ENCODE results near the gene CBX8. TPM values are rescaled to one million over a fixed set of nuclear protein-coding genes. Genes with fewer than 3 reads are reported as not detected.

Gene CBX8
- total RNA-seq (6.2 TPM), polyA plus RNA-seq (ENCODE audit: insufficient read depth, low read depth, low replicate concordance) (3.5 TPM)
- long read RNA-seq, donor 1, transcript CBX8-201 (5 exons, 3,791 nt), result major isoform, 6 of 6 reads
- long read RNA-seq, donor 1, partial matches to known transcripts, result 0 of 6 reads
- long read RNA-seq, donor 1, other reads (novel, unspliced or antisense), result 0 of 6 reads
- long read RNA-seq, donor 2, transcript CBX8-201 (5 exons, 3,791 nt), result major isoform, 8 of 8 reads
- long read RNA-seq, donor 2, partial matches to known transcripts, result 0 of 8 reads
- long read RNA-seq, donor 2, other reads (novel, unspliced or antisense), result 0 of 8 reads
- long read RNA-seq, donor 3, transcript CBX8-201 (5 exons, 3,791 nt), result major isoform, 7 of 7 reads
- long read RNA-seq, donor 3, partial matches to known transcripts, result 0 of 7 reads
- long read RNA-seq, donor 3, other reads (novel, unspliced or antisense), result 0 of 7 reads
- long read RNA-seq, donor 4, partial matches to known transcripts, result 0 of 3 reads
- long read RNA-seq, donor 4, other reads (novel, unspliced or antisense), result 0 of 3 reads
- long read RNA-seq, donor 5, result 0 reads
- long read RNA-seq, donor 6, transcript CBX8-201 (5 exons, 3,791 nt), result major isoform, 6 of 6 reads
- long read RNA-seq, donor 6, partial matches to known transcripts, result 0 of 6 reads
- long read RNA-seq, donor 6, other reads (novel, unspliced or antisense), result 0 of 6 reads
- long read RNA-seq, donor 7, transcript CBX8-201 (5 exons, 3,791 nt), result major isoform, 6 of 7 reads
- long read RNA-seq, donor 7, partial matches to known transcripts, result 0 of 7 reads
- long read RNA-seq, donor 7, other reads (novel, unspliced or antisense), result 1 of 7 reads
- long read RNA-seq, donor 8, transcript CBX8-201 (5 exons, 3,791 nt), result major isoform, 6 of 6 reads
- long read RNA-seq, donor 8, partial matches to known transcripts, result 0 of 6 reads
- long read RNA-seq, donor 8, other reads (novel, unspliced or antisense), result 0 of 6 reads
- long read RNA-seq, donor 9, partial matches to known transcripts, result 0 of 2 reads
- long read RNA-seq, donor 9, other reads (novel, unspliced or antisense), result 0 of 2 reads
- long read RNA-seq, donor 10, transcript CBX8-201 (5 exons, 3,791 nt), result major isoform, 5 of 5 reads
- long read RNA-seq, donor 10, partial matches to known transcripts, result 0 of 5 reads
- long read RNA-seq, donor 10, other reads (novel, unspliced or antisense), result 0 of 5 reads

DNA sequence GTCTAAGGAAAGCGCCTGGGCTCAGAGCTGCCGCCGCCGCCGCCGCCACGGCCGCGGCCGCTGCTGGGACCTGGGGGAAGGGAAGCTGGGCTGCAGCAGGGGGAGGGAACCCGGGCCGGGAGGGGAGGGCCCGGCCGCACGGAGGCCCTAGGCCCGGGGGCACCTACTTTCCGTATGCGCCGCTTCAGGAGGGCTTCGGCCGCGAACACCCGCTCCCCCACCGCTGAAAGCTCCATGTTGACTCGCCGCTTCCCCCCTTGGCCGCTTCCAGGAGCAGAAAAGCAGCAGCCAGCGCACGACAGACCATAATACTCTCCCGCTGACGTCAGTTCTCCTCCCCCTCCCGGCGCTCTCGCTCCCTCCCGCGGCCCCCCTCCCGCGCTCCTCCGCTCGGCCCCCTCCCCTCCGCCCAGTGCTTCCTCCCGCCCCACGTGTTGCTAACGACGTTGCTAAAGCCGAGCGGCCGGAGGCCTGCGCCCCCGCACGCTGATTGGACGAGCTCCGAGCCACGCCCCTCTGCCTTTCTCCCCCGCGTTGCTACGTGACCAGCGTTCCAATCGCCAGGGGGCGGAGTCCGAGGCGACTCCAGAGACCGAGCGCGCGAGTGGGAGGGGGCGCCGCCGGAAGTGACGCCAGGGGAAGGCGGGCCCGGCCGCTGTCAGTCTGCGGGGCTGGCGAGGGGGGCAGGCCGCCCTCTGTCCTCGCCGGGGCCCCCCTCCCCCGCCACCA lies at the start of gene CBX8:
Gene CBX8, minus strand, starts transcription at position 315 of the 729 bp plus-strand sequence. Its CDS starts 79 bp downstream, at position 236.
- DNase-seq (peak; percentile 100), FAIRE-seq (peak; percentile 76)
- peak within 1 kb of the TSS in 2 of 3 donors; percentile 58 to 73 for H3K9ac ChIP-seq (ENCODE audit: low read length in 3 of 3)
- H3K4me1 ChIP-seq (ENCODE audit: control insufficient read depth in 2 of 3, insufficient read depth in 2 of 3, low read depth in 1 of 3, low read length in 3 of 3), result peaks cover 2 to 19% (median 7%) of the 10 kb centered on the region in 3 donors
- peak within 1 kb of the TSS; percentile 79 to 81 (median 80) for H3K4me3 ChIP-seq (ENCODE audit: low read length in 3 of 3)
- peaks cover 0 to 2% (median 0%) of the 10 kb centered on the region in 3 donors for H3K36me3 ChIP-seq (ENCODE audit: control insufficient read depth in 2 of 3, insufficient read depth in 3 of 3, low read length in 3 of 3)
- peak within 1 kb of the TSS; percentile 71 to 77 for H3K27ac ChIP-seq (ENCODE audit: low read depth in 2 of 2, low read length in 2 of 2)
- H3K9me3 ChIP-seq (ENCODE audit: control insufficient read depth in 2 of 3, insufficient read depth in 1 of 3, low read length in 3 of 3), result no peaks in the 10 kb centered on the region
- TF ChIP-seq, protein P1, sequence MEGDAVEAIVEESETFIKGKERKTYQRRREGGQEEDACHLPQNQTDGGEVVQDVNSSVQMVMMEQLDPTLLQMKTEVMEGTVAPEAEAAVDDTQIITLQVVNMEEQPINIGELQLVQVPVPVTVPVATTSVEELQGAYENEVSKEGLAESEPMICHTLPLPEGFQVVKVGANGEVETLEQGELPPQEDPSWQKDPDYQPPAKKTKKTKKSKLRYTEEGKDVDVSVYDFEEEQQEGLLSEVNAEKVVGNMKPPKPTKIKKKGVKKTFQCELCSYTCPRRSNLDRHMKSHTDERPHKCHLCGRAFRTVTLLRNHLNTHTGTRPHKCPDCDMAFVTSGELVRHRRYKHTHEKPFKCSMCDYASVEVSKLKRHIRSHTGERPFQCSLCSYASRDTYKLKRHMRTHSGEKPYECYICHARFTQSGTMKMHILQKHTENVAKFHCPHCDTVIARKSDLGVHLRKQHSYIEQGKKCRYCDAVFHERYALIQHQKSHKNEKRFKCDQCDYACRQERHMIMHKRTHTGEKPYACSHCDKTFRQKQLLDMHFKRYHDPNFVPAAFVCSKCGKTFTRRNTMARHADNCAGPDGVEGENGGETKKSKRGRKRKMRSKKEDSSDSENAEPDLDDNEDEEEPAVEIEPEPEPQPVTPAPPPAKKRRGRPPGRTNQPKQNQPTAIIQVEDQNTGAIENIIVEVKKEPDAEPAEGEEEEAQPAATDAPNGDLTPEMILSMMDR (IDR thresholded peaks at IDR 0.05; ENCODE audit: borderline replicate concordance, extremely low read depth, insufficient read depth), result no peak
- peaks cover 31% of the 10 kb centered on the region for H3K27me3 ChIP-seq (ENCODE audit: control insufficient read depth, insufficient read depth, low read length)
- intact Hi-C loops (cut with DNase I), result no loop called here

DNA sequence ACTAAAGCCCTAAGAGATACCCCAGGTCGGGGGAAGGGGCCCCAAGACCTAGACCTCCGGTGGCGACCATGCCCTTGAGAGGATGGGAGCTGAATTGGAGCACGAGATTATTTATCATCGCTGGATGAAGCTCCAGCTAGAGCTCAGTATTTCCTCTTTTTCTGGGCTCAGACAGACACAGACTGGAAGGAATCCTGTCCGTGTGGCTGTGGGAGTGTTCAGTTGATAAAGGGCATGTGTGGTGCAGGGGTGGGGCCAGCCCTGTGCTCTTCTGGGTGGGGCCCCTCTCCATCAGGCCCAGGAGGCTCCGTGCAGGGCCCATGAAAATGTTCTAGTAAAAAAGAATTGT lies 48.7 kb upstream of the CBX8 start:
- FAIRE-seq, result no peak

More for the DNA sequence above, 48.7 kb upstream of the CBX8 start:
- peak overlapping the region in 1 of 2 donors; percentile 48 for H3K27ac ChIP-seq (ENCODE audit: low read depth in 2 of 2, low read length in 2 of 2)
- peaks cover 6% of the 10 kb centered on the region for H3K27me3 ChIP-seq (ENCODE audit: control insufficient read depth, insufficient read depth, low read length)
- no peak for DNase-seq
- H3K4me1 ChIP-seq (ENCODE audit: control insufficient read depth in 2 of 3, insufficient read depth in 2 of 3, low read depth in 1 of 3, low read length in 3 of 3), result peaks cover 0 to 6% (median 0%) of the 10 kb centered on the region in 3 donors
- intact Hi-C loops (cut with DNase I), result no loop called here
- H3K36me3 ChIP-seq (ENCODE audit: control insufficient read depth in 2 of 3, insufficient read depth in 3 of 3, low read length in 3 of 3), result no peaks in the 10 kb centered on the region
- H3K9ac ChIP-seq (ENCODE audit: low read length in 3 of 3), result no peak overlapping the region
- no peak overlapping the region for H3K4me3 ChIP-seq (ENCODE audit: low read length in 3 of 3)
- no peaks in the 10 kb centered on the region for H3K9me3 ChIP-seq (ENCODE audit: control insufficient read depth in 2 of 3, insufficient read depth in 1 of 3, low read length in 3 of 3)
- TF ChIP-seq, protein P1 (IDR thresholded peaks at IDR 0.05; ENCODE audit: borderline replicate concordance, extremely low read depth, insufficient read depth), result no peak

All from kidney (tissue), 22 donors.